Coronary artery (tissue), 2 donors: ENCODE results near the gene KCNH1.

Experiments
- DNase-seq: peaks from one replicate; pipeline ENCODE4 v3.0.0-alpha.2; 2017; ENCODE audit warnings: low spot score
- H3K27ac ChIP-seq, 2 donors: fragments of 200-600 bp; sonication (generic); one replicate each; pipeline ENCODE4 v1.5.1; 2016 to 2019
- H3K4me3 ChIP-seq: fragments of 200-600 bp; sonication (generic); 2 replicates; pipeline ENCODE4 v1.5.1; 2016; ENCODE audit warnings: mild to moderate bottlenecking, moderate library complexity
- TF ChIP-seq, protein P1 (sequence below): fragments of 200-600 bp; sonication (generic); IDR thresholded peaks from one replicate; pipeline ENCODE4 v1.5.1; 2019; ENCODE audit warnings: antibody characterized with exemption

KCNH1 gene

GRCh38 chr1:211127166-211127565 lies 6.8 kb downstream of the KCNH1 start:
- Histone ChIP-seq H3K27ac (no peak overlapping the region), H3K4me3 (no peak overlapping the region)
- DNase-seq: no peak
- TF ChIP-seq, protein P1, sequence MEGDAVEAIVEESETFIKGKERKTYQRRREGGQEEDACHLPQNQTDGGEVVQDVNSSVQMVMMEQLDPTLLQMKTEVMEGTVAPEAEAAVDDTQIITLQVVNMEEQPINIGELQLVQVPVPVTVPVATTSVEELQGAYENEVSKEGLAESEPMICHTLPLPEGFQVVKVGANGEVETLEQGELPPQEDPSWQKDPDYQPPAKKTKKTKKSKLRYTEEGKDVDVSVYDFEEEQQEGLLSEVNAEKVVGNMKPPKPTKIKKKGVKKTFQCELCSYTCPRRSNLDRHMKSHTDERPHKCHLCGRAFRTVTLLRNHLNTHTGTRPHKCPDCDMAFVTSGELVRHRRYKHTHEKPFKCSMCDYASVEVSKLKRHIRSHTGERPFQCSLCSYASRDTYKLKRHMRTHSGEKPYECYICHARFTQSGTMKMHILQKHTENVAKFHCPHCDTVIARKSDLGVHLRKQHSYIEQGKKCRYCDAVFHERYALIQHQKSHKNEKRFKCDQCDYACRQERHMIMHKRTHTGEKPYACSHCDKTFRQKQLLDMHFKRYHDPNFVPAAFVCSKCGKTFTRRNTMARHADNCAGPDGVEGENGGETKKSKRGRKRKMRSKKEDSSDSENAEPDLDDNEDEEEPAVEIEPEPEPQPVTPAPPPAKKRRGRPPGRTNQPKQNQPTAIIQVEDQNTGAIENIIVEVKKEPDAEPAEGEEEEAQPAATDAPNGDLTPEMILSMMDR: no peak

- Histone ChIP-seq H3K4me3 (no peak overlapping the region), H3K27ac (no peak overlapping the region)
- no peak for DNase-seq
- TF ChIP-seq, protein P1: no peak
Observed at GRCh38 chr1:211126622-211127021, 7.3 kb downstream of the KCNH1 start.

GRCh38 chr1:211118407-211119102 lies 15.4 kb downstream of the KCNH1 start:
- H3K27ac ChIP-seq: no peak overlapping the region
- no peak for DNase-seq
- no peak overlapping the region for H3K4me3 ChIP-seq
- TF ChIP-seq, protein P1: no peak

- no peak for DNase-seq
- Histone ChIP-seq H3K27ac (no peak overlapping the region), H3K4me3 (no peak overlapping the region)
- TF ChIP-seq, protein P1: no peak
Observed at GRCh38 chr1:211114446-211114845, 19.5 kb downstream of the KCNH1 start.

DNA sequence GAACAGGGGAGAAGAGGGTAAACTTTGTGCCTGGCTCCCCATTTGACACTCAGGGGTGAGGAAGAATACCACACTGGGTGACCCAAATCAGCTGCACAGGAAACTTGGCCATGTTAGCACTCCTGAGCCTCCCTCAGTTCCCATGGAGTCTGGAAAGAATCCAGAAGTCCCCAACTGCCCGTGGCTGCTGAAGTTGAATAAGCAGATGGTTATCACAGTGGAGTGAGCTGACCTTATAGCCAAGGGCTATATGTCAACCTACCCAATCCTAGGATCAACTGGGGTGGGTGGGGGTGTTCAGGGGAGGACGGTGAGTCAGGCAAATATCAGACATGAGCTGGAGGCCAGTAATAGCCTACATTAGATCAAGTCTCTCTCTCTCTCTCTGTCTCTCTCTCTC lies 20.4 kb downstream of the KCNH1 start:
- TF ChIP-seq, protein P1: no peak
- Histone ChIP-seq H3K27ac (no peak overlapping the region), H3K4me3 (no peak overlapping the region)
- no peak for DNase-seq

DNA sequence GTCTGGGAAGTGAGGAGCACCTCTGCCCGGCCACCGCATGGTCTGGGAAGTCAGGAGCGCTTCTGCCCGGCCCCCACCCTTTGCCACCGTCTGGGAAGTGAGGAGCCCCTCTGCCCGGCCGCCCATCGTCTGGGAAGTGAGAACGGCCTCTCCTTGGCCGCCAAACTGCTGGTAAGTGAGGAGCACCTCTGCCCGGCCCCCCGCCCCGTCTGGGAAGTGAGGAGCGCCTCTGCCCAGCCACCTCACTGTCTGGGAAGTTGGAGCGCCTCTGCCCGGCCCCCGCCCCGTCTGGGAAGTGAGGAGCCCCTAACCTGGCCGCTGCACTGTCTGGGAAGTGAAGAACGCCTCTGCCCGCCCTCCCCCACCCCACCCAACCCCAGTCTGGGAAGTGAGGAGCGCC lies 22.6 kb downstream of the KCNH1 start:
- TF ChIP-seq, protein P1: no peak
- DNase-seq: no peak
- no peak overlapping the region for H3K4me3 ChIP-seq
- H3K27ac ChIP-seq: no peak overlapping the region

DNA sequence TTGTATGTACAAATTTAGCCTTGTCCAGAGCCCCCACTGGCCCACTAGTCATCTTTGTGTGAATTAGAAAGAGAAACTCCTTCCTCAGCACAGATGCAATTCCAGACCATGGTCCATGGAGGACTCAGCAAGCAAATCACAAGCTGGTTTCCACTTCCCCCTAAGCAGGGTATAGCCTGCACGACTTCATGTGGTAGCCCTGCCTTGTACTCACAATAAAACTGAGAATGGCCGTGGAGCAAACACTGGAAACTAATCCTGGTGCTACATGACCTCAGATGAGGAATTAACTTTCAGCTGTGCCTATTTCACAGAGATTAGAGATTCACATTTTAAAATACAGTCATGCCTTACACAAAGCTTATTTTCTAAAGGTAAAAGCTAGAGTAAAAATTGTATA lies 32.5 kb downstream of the KCNH1 start:
- no peak for DNase-seq
- TF ChIP-seq, protein P1: no peak
- no peak overlapping the region for H3K27ac ChIP-seq

More for the DNA sequence above, 32.5 kb downstream of the KCNH1 start:
- H3K4me3 ChIP-seq: no peak overlapping the region
